D721Med (cell line): ENCODE data around the gene UBE2O.

Source experiments
- DNase-seq: peaks from one replicate; pipeline ENCODE4 v3.0.0; 2011; ENCODE audit warnings: low spot score; ENCODE audit not compliant: insufficient read length
- FAIRE-seq: peaks from 2 replicates; lab custom pipeline; 2011; peaks lifted over from hg19 to GRCh38; lab: Jason Lieb, UNC
- CTCF ChIP-seq: IDR thresholded peaks from 2 replicates; pipeline ENCODE4 v1.5.1; 2012; ENCODE audit warnings: mild to moderate bottlenecking, control low read depth; ENCODE audit not compliant: insufficient read depth; ENCODE audit errors: missing control alignments

Gene UBE2O

GRCh38 chr17:76398523-76399174 lies 54.3 kb downstream of the UBE2O start:
- no peak for TF ChIP-seq CTCF
- FAIRE-seq: no peak
- no peak for DNase-seq

- peak; percentile 99 for TF ChIP-seq CTCF
- no peak for FAIRE-seq
Measured at GRCh38 chr17:76397687-76398522, 55.0 kb downstream of the UBE2O start.

GRCh38 chr17:76397184-76397583 lies 55.8 kb downstream of the UBE2O start:
- FAIRE-seq: no peak
- DNase-seq: no peak
- TF ChIP-seq CTCF: no peak

More at GRCh38 chr17:76397687-76398522, 55.0 kb downstream of the UBE2O start:
- peak; percentile 93 for DNase-seq

GRCh38 chr17:76395980-76396379 lies 57.0 kb downstream of the UBE2O start:
- DNase-seq: no peak
- no peak for FAIRE-seq
- TF ChIP-seq CTCF: no peak

GRCh38 chr17:76394166-76394565 lies 58.8 kb downstream of the UBE2O start:
- no peak for FAIRE-seq
- DNase-seq: no peak
- no peak for TF ChIP-seq CTCF

GRCh38 chr17:76391200-76391715 lies 61.7 kb downstream of the UBE2O start:
- FAIRE-seq: no peak
- TF ChIP-seq CTCF: no peak
- DNase-seq: no peak

GRCh38 chr17:76390003-76390421 lies 62.9 kb downstream of the UBE2O start:
- no peak for FAIRE-seq
- DNase-seq: no peak
- TF ChIP-seq CTCF: no peak
